Skeletal muscle satellite cell (primary cell): ENCODE results near the gene HLA-DRA.
"Not testable (repeated sequence)": the region's sequence is repeated elsewhere in the genome, so short reads cannot be mapped to it uniquely, and the experiment has no call there.

ENCODE experiments used
- H3K27me3 ChIP-seq: 2 replicates; pipeline ENCODE4 v1.7.0; 2013; ENCODE audit warnings: low read length; ENCODE audit not compliant: control insufficient read depth, insufficient read depth
- H3K36me3 ChIP-seq: 2 replicates; pipeline ENCODE4 v1.7.0; 2013; ENCODE audit warnings: mild to moderate bottlenecking, control low read depth, low read length; ENCODE audit not compliant: insufficient read depth
- H3K4me1 ChIP-seq: 2 replicates; pipeline ENCODE4 v1.7.0; 2013; ENCODE audit warnings: low read length; ENCODE audit not compliant: control insufficient read depth, insufficient read depth
- H3K4me2 ChIP-seq: 2 replicates; pipeline ENCODE4 v1.7.0; 2013; ENCODE audit warnings: mild to moderate bottlenecking, low read length
- H3K4me3 ChIP-seq: 2 replicates; pipeline ENCODE4 v1.7.0; 2013; ENCODE audit warnings: low read length
- H3K9ac ChIP-seq: 2 replicates; pipeline ENCODE4 v1.7.0; 2013; ENCODE audit warnings: mild to moderate bottlenecking, low read depth, low read length, moderate library complexity
- H3K9me3 ChIP-seq: replicated peaks from 2 replicates; pipeline ENCODE4 v1.7.0; 2013; ENCODE audit warnings: mild to moderate bottlenecking, control low read depth, low read length

HLA-DRA gene

GRCh38 chr6:32459781-32460424 is 20.2 kb downstream of the HLA-DRA start:
- Histone ChIP-seq H3K4me2 (no peak overlapping the region), H3K36me3 (no peaks in the 10 kb centered on the region), H3K9me3 (no peaks in the 10 kb centered on the region), H3K27me3 (no peaks in the 10 kb centered on the region), H3K4me1 (no peaks in the 10 kb centered on the region), H3K4me3 (no peak overlapping the region), H3K9ac (no peak overlapping the region)

- no peak overlapping the region for H3K4me3 ChIP-seq
- no peaks in the 10 kb centered on the region for H3K9me3 ChIP-seq
- no peak overlapping the region for H3K9ac ChIP-seq
- no peaks in the 10 kb centered on the region for H3K4me1 ChIP-seq
- H3K27me3 ChIP-seq: no peaks in the 10 kb centered on the region
- no peaks in the 10 kb centered on the region for H3K36me3 ChIP-seq
- no peak overlapping the region for H3K4me2 ChIP-seq
These were observed 20.8 kb downstream of the HLA-DRA start for GRCh38 chr6:32460528-32460927.

- no peaks in the 10 kb centered on the region for H3K36me3 ChIP-seq
These were observed 21.8 kb downstream of the HLA-DRA start for GRCh38 chr6:32461493-32461892.

GRCh38 chr6:32462609-32463008 is 22.9 kb downstream of the HLA-DRA start:
- H3K4me2 ChIP-seq: no peak overlapping the region
- no peaks in the 10 kb centered on the region for H3K4me1 ChIP-seq
- H3K4me3 ChIP-seq: no peak overlapping the region
- H3K9me3 ChIP-seq: no peaks in the 10 kb centered on the region
- H3K9ac ChIP-seq: no peak overlapping the region
- no peaks in the 10 kb centered on the region for H3K27me3 ChIP-seq
- no peaks in the 10 kb centered on the region for H3K36me3 ChIP-seq

More at GRCh38 chr6:32461493-32461892, 21.8 kb downstream of the HLA-DRA start:
- H3K9me3 ChIP-seq: no peaks in the 10 kb centered on the region
- no peaks in the 10 kb centered on the region for H3K4me1 ChIP-seq
- no peaks in the 10 kb centered on the region for H3K27me3 ChIP-seq
- no peak overlapping the region for H3K9ac ChIP-seq
- H3K4me2 ChIP-seq: no peak overlapping the region
- H3K4me3 ChIP-seq: no peak overlapping the region

- not testable (repeated sequence) for H3K9me3 ChIP-seq, H3K9ac ChIP-seq, H3K27me3 ChIP-seq, H3K36me3 ChIP-seq, H3K4me3 ChIP-seq, H3K4me2 ChIP-seq, H3K4me1 ChIP-seq
These were observed 28.2 kb downstream of the HLA-DRA start for GRCh38 chr6:32467743-32468503.

- Histone ChIP-seq H3K4me3 (no peak overlapping the region), H3K4me2 (no peak overlapping the region), H3K9me3 (no peaks in the 10 kb centered on the region), H3K9ac (no peak overlapping the region), H3K4me1 (no peaks in the 10 kb centered on the region), H3K27me3 (no peaks in the 10 kb centered on the region), H3K36me3 (no peaks in the 10 kb centered on the region)
These were observed 33.2 kb downstream of the HLA-DRA start for GRCh38 chr6:32472781-32473375.

GRCh38 chr6:32473376-32474348 is 34.0 kb downstream of the HLA-DRA start:
- not testable (repeated sequence) for H3K4me2 ChIP-seq, H3K9ac ChIP-seq, H3K4me3 ChIP-seq

GRCh38 chr6:32475392-32476206 is 35.9 kb downstream of the HLA-DRA start:
- H3K27me3 ChIP-seq: no peaks in the 10 kb centered on the region
- H3K9me3 ChIP-seq: no peaks in the 10 kb centered on the region
- no peaks in the 10 kb centered on the region for H3K4me1 ChIP-seq
- no peak overlapping the region for H3K4me3 ChIP-seq
- no peaks in the 10 kb centered on the region for H3K36me3 ChIP-seq
- H3K9ac ChIP-seq: no peak overlapping the region
- no peak overlapping the region for H3K4me2 ChIP-seq

More at GRCh38 chr6:32473376-32474348, 34.0 kb downstream of the HLA-DRA start:
- not testable (repeated sequence) for H3K36me3 ChIP-seq, H3K9me3 ChIP-seq, H3K27me3 ChIP-seq, H3K4me1 ChIP-seq

- Histone ChIP-seq H3K9ac (no peak overlapping the region), H3K27me3 (no peaks in the 10 kb centered on the region), H3K9me3 (no peaks in the 10 kb centered on the region), H3K36me3 (no peaks in the 10 kb centered on the region), H3K4me3 (no peak overlapping the region), H3K4me1 (no peaks in the 10 kb centered on the region), H3K4me2 (no peak overlapping the region)
These were observed 44.4 kb downstream of the HLA-DRA start for GRCh38 chr6:32483968-32484613.

GRCh38 chr6:32484614-32484998 is 44.9 kb downstream of the HLA-DRA start:
- Histone ChIP-seq H3K9me3 (no peaks in the 10 kb centered on the region), H3K4me1 (no peaks in the 10 kb centered on the region), H3K4me2 (no peak overlapping the region), H3K27me3 (no peaks in the 10 kb centered on the region), H3K9ac (no peak overlapping the region), H3K36me3 (no peaks in the 10 kb centered on the region), H3K4me3 (no peak overlapping the region)
